ENCODE data around the gene SPEG. TPM values are rescaled to one million over a fixed set of nuclear protein-coding genes. Genes with fewer than 3 reads are reported as not detected.

Gene SPEG
- total RNA-seq, 3 donors from 2014 or later = 0.32 to 36.6 (median 21.0) TPM

DNA sequence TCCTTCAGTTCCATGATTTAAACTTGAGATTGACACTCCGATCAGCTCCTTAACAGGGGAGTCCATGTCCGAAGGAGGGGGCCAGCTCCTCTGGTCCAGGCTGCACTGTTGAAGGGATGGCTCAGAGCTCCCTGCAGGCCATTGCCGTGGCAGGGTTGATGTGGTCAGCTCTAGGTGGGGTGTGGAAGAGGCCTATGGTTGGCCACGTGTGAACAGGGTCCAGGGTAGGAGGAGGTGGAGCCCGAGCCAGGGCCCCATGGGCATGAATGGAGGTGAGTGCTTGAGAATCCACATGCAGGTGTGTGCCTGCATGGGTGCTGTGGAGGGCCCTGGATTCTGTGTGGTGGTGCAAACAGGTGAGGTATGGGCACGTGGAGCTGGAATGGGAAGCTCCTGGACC lies 1.1 kb downstream of the SPEG start:
- Histone ChIP-seq H3K27me3 (peaks cover 0 to 17% of the 10 kb centered on the region in 2 donors), H3K27ac (no peak overlapping the region), H3K36me3 (no peaks in the 10 kb centered on the region), H3K4me1 (no peaks in the 10 kb centered on the region), H3K9me3 (no peaks in the 10 kb centered on the region), H3K4me3 (no peak overlapping the region)
- no peak for DNase-seq (ENCODE audit: low spot score in 2 of 2)
- TF ChIP-seq POLR2A (IDR thresholded peaks at IDR 0.05) = no peak
- no peak for TF ChIP-seq POLR2AphosphoS5 (IDR thresholded peaks at IDR 0.05)
- TF ChIP-seq, protein P1, sequence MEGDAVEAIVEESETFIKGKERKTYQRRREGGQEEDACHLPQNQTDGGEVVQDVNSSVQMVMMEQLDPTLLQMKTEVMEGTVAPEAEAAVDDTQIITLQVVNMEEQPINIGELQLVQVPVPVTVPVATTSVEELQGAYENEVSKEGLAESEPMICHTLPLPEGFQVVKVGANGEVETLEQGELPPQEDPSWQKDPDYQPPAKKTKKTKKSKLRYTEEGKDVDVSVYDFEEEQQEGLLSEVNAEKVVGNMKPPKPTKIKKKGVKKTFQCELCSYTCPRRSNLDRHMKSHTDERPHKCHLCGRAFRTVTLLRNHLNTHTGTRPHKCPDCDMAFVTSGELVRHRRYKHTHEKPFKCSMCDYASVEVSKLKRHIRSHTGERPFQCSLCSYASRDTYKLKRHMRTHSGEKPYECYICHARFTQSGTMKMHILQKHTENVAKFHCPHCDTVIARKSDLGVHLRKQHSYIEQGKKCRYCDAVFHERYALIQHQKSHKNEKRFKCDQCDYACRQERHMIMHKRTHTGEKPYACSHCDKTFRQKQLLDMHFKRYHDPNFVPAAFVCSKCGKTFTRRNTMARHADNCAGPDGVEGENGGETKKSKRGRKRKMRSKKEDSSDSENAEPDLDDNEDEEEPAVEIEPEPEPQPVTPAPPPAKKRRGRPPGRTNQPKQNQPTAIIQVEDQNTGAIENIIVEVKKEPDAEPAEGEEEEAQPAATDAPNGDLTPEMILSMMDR (IDR thresholded peaks at IDR 0.05) = no peak
- intact Hi-C loops (cut with DNase I; ENCODE audit: low total_unique reads) = no loop called here

DNA sequence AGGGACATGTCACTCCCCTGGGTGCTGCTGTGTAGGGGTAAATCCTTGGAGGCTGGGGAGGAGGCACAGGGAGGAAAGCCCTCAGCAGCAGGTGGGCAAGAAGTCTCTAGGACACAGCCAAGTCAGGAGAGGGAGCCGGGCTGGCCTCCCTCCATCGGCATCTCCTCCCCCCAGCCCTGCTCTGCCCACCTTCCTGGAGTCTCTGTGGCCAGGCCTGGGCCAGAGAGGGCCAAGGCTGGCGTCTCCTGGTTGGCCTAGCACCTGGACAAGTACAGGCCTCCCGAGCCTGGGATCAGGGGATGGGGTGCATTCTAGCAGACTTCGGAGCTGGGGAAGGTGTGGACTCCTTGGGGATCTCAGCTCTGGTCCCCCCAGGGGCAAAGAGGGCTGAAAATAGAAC lies 1.8 kb downstream of the SPEG start:
- no peak overlapping the region for H3K27ac ChIP-seq
- no peaks in the 10 kb centered on the region for H3K9me3 ChIP-seq
- TF ChIP-seq, protein P1 (IDR thresholded peaks at IDR 0.05) = no peak
- TF ChIP-seq POLR2AphosphoS5 (IDR thresholded peaks at IDR 0.05) = no peak
- TF ChIP-seq POLR2A (IDR thresholded peaks at IDR 0.05) = no peak
- DNase-seq (ENCODE audit: low spot score in 2 of 2) = no peak
- intact Hi-C loops (cut with DNase I; ENCODE audit: low total_unique reads) = no loop called here
- H3K27me3 ChIP-seq = peaks cover 0 to 17% of the 10 kb centered on the region in 2 donors
- H3K36me3 ChIP-seq = no peaks in the 10 kb centered on the region
- no peaks in the 10 kb centered on the region for H3K4me1 ChIP-seq
- H3K4me3 ChIP-seq = no peak overlapping the region

DNA sequence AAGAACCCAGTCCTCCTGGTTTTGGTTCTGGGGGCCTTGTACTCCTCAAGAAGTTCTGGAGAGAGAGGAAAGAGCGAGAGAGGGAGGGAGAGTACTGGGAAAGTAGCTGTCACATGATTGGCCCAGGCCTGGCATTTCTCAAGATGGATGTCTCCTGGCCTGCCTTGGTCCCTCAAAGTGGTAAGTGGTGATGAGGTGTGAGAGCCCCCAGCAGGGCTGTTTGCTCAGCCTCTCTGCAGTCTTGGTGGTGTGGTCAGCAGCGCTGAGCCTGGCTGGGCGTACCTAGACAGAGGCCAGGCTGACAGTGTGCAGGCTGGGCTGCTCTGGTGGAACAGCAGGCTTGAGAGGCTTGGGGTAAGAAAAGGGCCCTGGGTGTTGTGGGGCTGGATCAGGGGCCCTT lies 2.5 kb downstream of the SPEG start:
- TF ChIP-seq POLR2AphosphoS5 (IDR thresholded peaks at IDR 0.05) (no peak), POLR2A (IDR thresholded peaks at IDR 0.05) (no peak)
- TF ChIP-seq, protein P1 (IDR thresholded peaks at IDR 0.05) = no peak
- Histone ChIP-seq H3K27ac (peak overlapping the region in 1 of 2 donors; percentile 7), H3K4me3 (no peak overlapping the region), H3K27me3 (peaks cover 0 to 17% of the 10 kb centered on the region in 2 donors), H3K4me1 (no peaks in the 10 kb centered on the region), H3K36me3 (no peaks in the 10 kb centered on the region), H3K9me3 (no peaks in the 10 kb centered on the region)
- intact Hi-C loops (cut with DNase I; ENCODE audit: low total_unique reads) = no loop called here
- no peak for DNase-seq (ENCODE audit: low spot score in 2 of 2)

DNA sequence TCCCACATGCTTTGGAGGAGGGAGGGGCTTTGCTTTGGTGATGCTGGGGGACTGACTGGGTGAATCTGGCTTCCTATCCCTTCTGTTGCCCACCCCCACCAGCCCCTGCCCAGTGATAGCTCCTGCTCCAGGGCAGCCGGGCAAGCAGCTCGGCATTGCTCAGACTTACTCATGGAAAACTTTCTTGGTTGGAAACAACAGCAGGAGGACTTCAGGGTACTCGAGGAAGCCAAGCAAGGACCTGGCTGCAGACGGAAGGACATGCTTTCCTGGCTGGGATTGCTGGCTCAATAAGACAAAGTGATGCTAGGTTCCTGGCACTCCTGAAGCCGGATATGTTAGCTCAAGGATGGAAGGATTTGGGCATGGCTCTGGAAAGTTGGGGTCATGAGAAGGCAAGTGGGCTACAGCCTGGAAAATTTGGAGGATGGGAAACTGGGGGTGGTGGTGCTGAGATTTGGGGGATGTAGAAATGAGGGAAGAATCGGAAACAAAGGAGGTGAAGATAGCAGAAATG lies 3.1 kb downstream of the SPEG start:
- H3K27ac ChIP-seq = peak overlapping the region in 1 of 2 donors; percentile 7
- TF ChIP-seq, protein P1 (IDR thresholded peaks at IDR 0.05) = no peak
- TF ChIP-seq POLR2A (IDR thresholded peaks at IDR 0.05) (no peak), POLR2AphosphoS5 (IDR thresholded peaks at IDR 0.05) (no peak)
- no peak for DNase-seq (ENCODE audit: low spot score in 2 of 2)
- no peaks in the 10 kb centered on the region for H3K36me3 ChIP-seq
- no peak overlapping the region for H3K4me3 ChIP-seq
- peaks cover 0 to 17% of the 10 kb centered on the region in 2 donors for H3K27me3 ChIP-seq
- intact Hi-C loops (cut with DNase I; ENCODE audit: low total_unique reads) = no loop called here
- no peaks in the 10 kb centered on the region for H3K9me3 ChIP-seq
- no peaks in the 10 kb centered on the region for H3K4me1 ChIP-seq

DNA sequence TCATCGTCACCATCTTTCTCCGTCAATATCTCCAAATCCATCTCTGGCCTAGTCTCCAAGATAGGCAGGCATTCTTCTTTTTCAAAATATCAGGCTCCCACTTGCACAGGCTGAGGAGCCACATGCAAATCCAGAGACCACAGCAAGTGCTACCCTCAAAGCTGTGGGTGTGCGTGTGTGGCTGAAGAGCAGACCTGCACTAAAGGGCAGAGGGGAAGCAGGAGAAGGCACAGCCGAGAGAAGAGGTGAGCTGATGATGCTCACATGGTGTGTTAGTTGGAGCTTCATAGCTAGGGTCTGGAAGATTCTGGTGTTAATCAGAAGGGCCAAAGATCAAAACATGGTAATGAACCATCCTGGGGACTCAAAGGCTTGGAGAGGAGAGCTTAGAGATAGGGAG lies 3.8 kb downstream of the SPEG start:
- no peak overlapping the region for H3K27ac ChIP-seq
- no peak for TF ChIP-seq POLR2A (IDR thresholded peaks at IDR 0.05)
- TF ChIP-seq POLR2AphosphoS5 (IDR thresholded peaks at IDR 0.05) = no peak
- TF ChIP-seq, protein P1 (IDR thresholded peaks at IDR 0.05) = no peak
- H3K9me3 ChIP-seq = no peaks in the 10 kb centered on the region
- H3K27me3 ChIP-seq = peaks cover 0 to 17% of the 10 kb centered on the region in 2 donors
- DNase-seq (ENCODE audit: low spot score in 2 of 2) = no peak
- H3K4me1 ChIP-seq = no peaks in the 10 kb centered on the region
- H3K36me3 ChIP-seq = no peaks in the 10 kb centered on the region
- intact Hi-C loops (cut with DNase I; ENCODE audit: low total_unique reads) = no loop called here
- H3K4me3 ChIP-seq = no peak overlapping the region
